GM12865 (cell line): ENCODE results near the gene WDFY4.

Source experiments
- DNase-seq: peaks from one replicate; pipeline ENCODE4 v3.0.0; 2010; ENCODE audit warnings: low read depth
- H3K4me3 ChIP-seq: 2 replicates; pipeline ENCODE4 v1.5.1; 2011; ENCODE audit warnings: mild to moderate bottlenecking, low read depth, low read length, control low read depth
- CTCF ChIP-seq: IDR thresholded peaks from 2 replicates; pipeline ENCODE4 v1.5.1; 2011; ENCODE audit warnings: low read length, control low read depth, low read depth, inconsistent platforms; ENCODE audit not compliant: insufficient read depth; ENCODE audit errors: missing control alignments

WDFY4 gene

DNA sequence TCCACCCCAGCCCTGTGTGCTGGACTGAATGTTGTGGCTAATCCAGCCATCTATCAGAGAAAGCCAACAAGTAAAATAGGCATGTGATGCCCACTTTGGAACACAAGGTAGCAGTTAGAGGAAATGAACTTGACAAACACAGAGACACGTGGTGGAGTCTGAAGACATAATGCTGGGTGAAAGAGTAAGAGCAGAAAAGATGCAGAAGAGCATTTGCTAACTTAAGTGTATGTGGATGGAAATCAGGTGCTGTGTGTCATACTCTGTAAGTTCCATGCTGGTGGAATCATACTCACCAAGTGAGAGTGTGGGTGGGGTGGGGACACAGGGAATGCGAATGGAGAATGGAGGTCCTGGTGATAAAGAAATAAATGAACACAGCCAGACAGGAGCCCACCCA lies 22.8 kb downstream of the WDFY4 start:
- H3K4me3 ChIP-seq: no peak overlapping the region
- no peak for DNase-seq
- no peak for TF ChIP-seq CTCF

- DNase-seq: no peak
- no peak for TF ChIP-seq CTCF
- no peak overlapping the region for H3K4me3 ChIP-seq
Observed at GRCh38 chr10:48708144-48708543, 23.5 kb downstream of the WDFY4 start.

- TF ChIP-seq CTCF: no peak
- H3K4me3 ChIP-seq: no peak overlapping the region
- DNase-seq: no peak
Observed at GRCh38 chr10:48710647-48711275, 26.1 kb downstream of the WDFY4 start.

DNA sequence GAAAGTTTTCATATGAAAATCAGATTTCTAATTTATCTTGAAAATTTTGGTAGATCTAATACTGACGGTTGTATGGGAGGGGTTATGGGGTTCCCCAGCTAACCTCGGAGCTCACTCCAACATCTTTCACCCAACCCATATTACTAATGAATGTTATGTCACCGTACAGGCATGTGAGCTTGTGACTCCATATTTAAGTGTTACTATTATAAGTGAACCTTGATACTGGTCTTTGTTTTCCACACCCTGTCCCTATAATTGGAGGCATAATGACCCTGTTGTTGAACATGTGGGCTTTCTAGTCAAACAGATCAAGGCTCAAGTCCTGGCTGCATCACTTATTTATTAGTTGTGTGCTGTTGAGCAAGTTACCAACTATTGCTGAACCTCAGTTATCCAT lies 27.2 kb downstream of the WDFY4 start:
- no peak overlapping the region for H3K4me3 ChIP-seq
- no peak for DNase-seq
- no peak for TF ChIP-seq CTCF

DNA sequence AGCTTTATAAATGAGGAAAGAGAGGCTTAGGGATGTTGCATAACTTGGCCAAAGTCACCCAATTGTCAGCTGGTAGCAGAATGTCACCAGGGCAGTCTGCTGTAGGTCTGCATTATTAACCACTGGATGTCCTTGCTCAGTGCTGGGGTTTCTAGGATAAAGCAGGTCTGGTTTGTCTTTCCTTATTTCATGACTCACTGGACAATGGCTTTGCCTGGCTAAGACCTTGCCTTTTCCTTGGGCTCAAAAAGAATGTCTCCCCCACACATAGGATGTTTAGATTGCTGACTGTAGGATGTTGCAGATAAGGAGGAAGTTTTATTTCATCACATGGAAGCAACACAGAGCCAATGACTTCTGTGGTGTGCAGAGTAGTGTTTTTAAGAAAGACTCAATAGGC lies 29.4 kb downstream of the WDFY4 start:
- no peak overlapping the region for H3K4me3 ChIP-seq
- DNase-seq: no peak
- TF ChIP-seq CTCF: no peak

- no peak overlapping the region for H3K4me3 ChIP-seq
- DNase-seq: no peak
- no peak for TF ChIP-seq CTCF
Observed at GRCh38 chr10:48716416-48716815, 31.7 kb downstream of the WDFY4 start.

DNA sequence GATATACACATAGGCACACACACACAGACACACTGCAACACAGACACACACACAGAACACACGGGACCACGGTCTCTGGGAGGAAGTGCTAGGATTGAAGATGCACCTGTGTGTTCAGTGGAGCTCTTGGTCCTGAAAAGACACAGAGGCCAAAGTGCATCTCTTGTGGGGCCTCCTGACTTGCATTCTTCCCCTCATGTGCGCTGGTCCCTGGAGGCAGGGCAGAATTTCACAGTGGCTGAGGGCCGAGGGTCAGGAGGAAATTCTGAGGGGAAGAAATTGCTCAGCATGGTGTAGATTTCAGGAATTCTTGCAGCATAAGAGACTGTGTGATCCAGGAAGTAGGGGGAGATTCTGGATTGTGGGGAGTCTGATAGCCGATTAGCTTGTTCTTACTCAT lies 35.9 kb downstream of the WDFY4 start:
- TF ChIP-seq CTCF: no peak
- no peak for DNase-seq
- H3K4me3 ChIP-seq: no peak overlapping the region
